CD14-positive monocyte (primary cell): ENCODE measurements around the gene SCIN. TPM values are rescaled to one million over a fixed set of nuclear protein-coding genes. Genes with fewer than 3 reads are reported as not detected.

Source experiments
- DNase-seq, 3 donors: peaks; one replicate each; pipeline ENCODE4 v3.0.0-alpha.2; 2011 to 2022
- H2AFZ ChIP-seq: 2 replicates; pipeline ENCODE4 v1.6.0; 2012; ENCODE audit warnings: mild to moderate bottlenecking, low read depth, low read length, inconsistent platforms; ENCODE audit not compliant: insufficient read depth, poor library complexity, severe bottlenecking
- H3K27ac ChIP-seq, 2 donors: 1 replicate in 1 of 2; 2 replicates in 1 of 2; pipeline ENCODE4 v1.5.1; 2012 to 2013; ENCODE audit warnings: low read length in 2 of 2, control low read depth in 1 of 2, inconsistent platforms in 1 of 2, low read depth in 1 of 2, mild to moderate bottlenecking in 1 of 2
- H3K27me3 ChIP-seq, 2 donors: one replicate each; pipeline versions ENCODE4 v1.6.0 to v1.6.1; 2011 to 2013; ENCODE audit warnings: low read length in 2 of 2; ENCODE audit not compliant: control insufficient read depth in 2 of 2, insufficient read depth in 2 of 2
- H3K36me3 ChIP-seq, 2 donors: replicated peaks in 1 of 2; 1 replicate in 1 of 2; 2 replicates in 1 of 2; pipeline versions ENCODE4 v1.5.1 to v1.6.1; 2012 to 2013; ENCODE audit warnings: low read length in 2 of 2, control low read depth in 1 of 2, inconsistent platforms in 1 of 2, mild to moderate bottlenecking in 1 of 2; ENCODE audit not compliant: insufficient read depth in 2 of 2, control insufficient read depth in 1 of 2
- H3K4me1 ChIP-seq, 2 donors: 1 replicate in 1 of 2; 2 replicates in 1 of 2; pipeline versions ENCODE4 v1.5.1 to v1.6.1; 2012 to 2013; ENCODE audit warnings: low read length in 2 of 2, control low read depth in 1 of 2, inconsistent platforms in 1 of 2, mild to moderate bottlenecking in 1 of 2, moderate library complexity in 1 of 2; ENCODE audit not compliant: insufficient read depth in 2 of 2, control insufficient read depth in 1 of 2
- H3K4me2 ChIP-seq: replicated peaks from 2 replicates; pipeline ENCODE3; 2012; ENCODE audit warnings: low read length, moderate library complexity, mild to moderate bottlenecking; ENCODE audit not compliant: poor library complexity, severe bottlenecking; ENCODE audit errors: extremely low read depth
- H3K4me3 ChIP-seq, 3 experiments: fragments of 200-600 bp in 1 of 3; sonication (generic) in 1 of 3; replicated peaks in 1 of 3; 1 replicate in 2 of 3; 2 replicates in 1 of 3; pipeline ENCODE4 v1.5.1; 2011 to 2013; ENCODE audit warnings: low read length in 3 of 3, mild to moderate bottlenecking in 3 of 3, control low read depth in 2 of 3, low read depth in 2 of 3, inconsistent platforms in 1 of 3, moderate library complexity in 1 of 3
- H3K79me2 ChIP-seq: 2 replicates; pipeline ENCODE4 v1.6.0; 2012; ENCODE audit warnings: mild to moderate bottlenecking, control low read depth, inconsistent platforms, low read length, moderate library complexity; ENCODE audit not compliant: insufficient read depth
- H3K9ac ChIP-seq: 2 replicates; pipeline ENCODE4 v1.6.0; 2017; ENCODE audit warnings: low read length, mild to moderate bottlenecking; ENCODE audit not compliant: insufficient read depth, poor library complexity, severe bottlenecking
- H3K9me3 ChIP-seq, 2 donors: replicated peaks in 1 of 2; 1 replicate in 1 of 2; 2 replicates in 1 of 2; pipeline versions ENCODE4 v1.5.1 to v1.6.1; 2012 to 2013; ENCODE audit warnings: low read length in 2 of 2, control low read depth in 1 of 2; ENCODE audit not compliant: control insufficient read depth in 1 of 2, insufficient read depth in 1 of 2
- H4K20me1 ChIP-seq: 2 replicates; pipeline ENCODE4 v1.6.0; 2012; ENCODE audit warnings: mild to moderate bottlenecking, low read length, control low read depth, moderate library complexity; ENCODE audit not compliant: insufficient read depth
- H3K27ac Mint-ChIP-seq, 7 donors: one replicate each; pipeline ENCODE4 v1.8.0; 2020; ENCODE audit warnings: mild to moderate bottlenecking in 7 of 7, mixed read lengths in 7 of 7, moderate library complexity in 6 of 7, inconsistent platforms in 2 of 7
- H3K27me3 Mint-ChIP-seq, 3 donors: one replicate each; pipeline ENCODE4 v1.8.0; 2021 to 2022; ENCODE audit warnings: low read depth in 3 of 3, mild to moderate bottlenecking in 3 of 3, mixed read lengths in 3 of 3, moderate library complexity in 3 of 3, inconsistent platforms in 1 of 3
- H3K36me3 Mint-ChIP-seq, 2 donors: one replicate each; pipeline ENCODE4 v1.8.0; 2020; ENCODE audit warnings: mixed read lengths in 2 of 2, inconsistent platforms in 1 of 2, mild to moderate bottlenecking in 1 of 2
- H3K4me1 Mint-ChIP-seq: one replicate; pipeline ENCODE4 v1.8.0; 2020; ENCODE audit warnings: mild to moderate bottlenecking, mixed read lengths
- H3K4me3 Mint-ChIP-seq, 2 donors: one replicate each; pipeline ENCODE4 v1.8.0; 2020; ENCODE audit warnings: mild to moderate bottlenecking in 2 of 2, mixed read lengths in 2 of 2, moderate library complexity in 1 of 2
- H3K9me3 Mint-ChIP-seq, 7 donors: one replicate each; pipeline ENCODE4 v1.8.0; 2020 to 2022; ENCODE audit warnings: mixed read lengths in 7 of 7, mild to moderate bottlenecking in 6 of 7, moderate library complexity in 6 of 7, inconsistent platforms in 2 of 7
- WGBS: methylation state at CpG from one replicate; pipeline ENCODE4 v1.1.5; 2013; ENCODE audit warnings: missing lambda C conversion rate; ENCODE audit not compliant: insufficient coverage; 5-methylcytosine and 5-hydroxymethylcytosine counted together
- intact Hi-C, 2 donors: fragments of 100-400 bp; cut with micrococcal nuclease; formaldehyde crosslinking; loops; one replicate each; pipeline versions ENCODE4 v1.15.0 to v1.15.1; 2023
- polyA plus RNA-seq, 3 donors: library from polyadenylated mRNA; depleted of rRNA in 1 of 3; unstranded in 2 of 3; stranded (reverse) in 1 of 3; fragments of 300-500 nt in 2 of 3; fragments of >200 nt in 1 of 3; fragmentation: Illumina TruSeq in 2 of 3; gene quantifications; 1 replicate in 2 of 3; 2 replicates in 1 of 3; pipeline ENCODE4 v1.2.3, GENCODE V29; 2012 to 2021
- TF ChIP-seq, protein P1 (sequence below): fragments of 200-600 bp; IDR thresholded peaks from one replicate; pipeline ENCODE4 v1.8.0; 2022; ENCODE audit warnings: antibody characterized with exemption, mild to moderate bottlenecking

SCIN gene
- polyA plus RNA-seq, 3 donors, result 0.08 TPM; not detected in 2

DNA sequence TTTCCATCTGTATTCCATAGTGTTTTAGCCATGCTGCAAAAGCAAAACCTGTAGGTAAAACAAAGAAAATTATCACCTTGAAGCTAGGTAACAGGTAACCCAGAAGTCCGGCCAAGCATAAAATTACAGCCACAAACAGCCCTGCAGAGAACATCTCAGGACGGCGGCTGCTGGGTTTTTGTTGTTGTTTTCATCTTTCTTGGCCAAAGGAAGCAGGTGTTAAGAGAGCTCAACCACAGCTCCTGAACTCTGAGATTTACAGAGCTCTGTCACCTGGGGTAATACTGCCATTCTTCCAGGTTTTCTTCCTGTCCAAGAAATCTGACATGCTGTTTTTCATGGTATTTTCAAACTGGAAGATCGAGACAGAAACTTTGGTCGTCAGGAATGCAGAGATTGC, 847 bp upstream of the SCIN start:
- Mint-ChIP-seq H3K9me3 (peaks cover 0 to 9% (median 0%) of the 10 kb centered on the region in 7 donors), H3K4me3 (peak overlapping the region in 1 of 2 donors; percentile 93), H3K36me3 (no peaks in the 10 kb centered on the region), H3K27ac (no peak overlapping the region), H3K4me1 (peaks cover 34% of the 10 kb centered on the region), H3K27me3 (peaks cover 28 to 32% (median 32%) of the 10 kb centered on the region in 3 donors)
- Histone ChIP-seq H3K9me3 (no peaks in the 10 kb centered on the region), H3K36me3 (no peaks in the 10 kb centered on the region), H3K4me1 (peaks cover 22 to 29% of the 10 kb centered on the region in 2 donors), H3K4me2 (peak overlapping the region; percentile 89), H3K79me2 (no peaks in the 10 kb centered on the region), H3K4me3 (peak overlapping the region in 1 of 3 experiments; percentile 76), H3K9ac (no peak overlapping the region), H4K20me1 (no peaks in the 10 kb centered on the region), H2AFZ (no peak overlapping the region), H3K27me3 (peaks cover 19 to 32% of the 10 kb centered on the region in 2 donors), H3K27ac (no peak overlapping the region)
- intact Hi-C loops, result no loop called here
- no peak for DNase-seq
- 10% methylated on average over 2 of the region's 5 CpGs for WGBS
- TF ChIP-seq, protein P1, sequence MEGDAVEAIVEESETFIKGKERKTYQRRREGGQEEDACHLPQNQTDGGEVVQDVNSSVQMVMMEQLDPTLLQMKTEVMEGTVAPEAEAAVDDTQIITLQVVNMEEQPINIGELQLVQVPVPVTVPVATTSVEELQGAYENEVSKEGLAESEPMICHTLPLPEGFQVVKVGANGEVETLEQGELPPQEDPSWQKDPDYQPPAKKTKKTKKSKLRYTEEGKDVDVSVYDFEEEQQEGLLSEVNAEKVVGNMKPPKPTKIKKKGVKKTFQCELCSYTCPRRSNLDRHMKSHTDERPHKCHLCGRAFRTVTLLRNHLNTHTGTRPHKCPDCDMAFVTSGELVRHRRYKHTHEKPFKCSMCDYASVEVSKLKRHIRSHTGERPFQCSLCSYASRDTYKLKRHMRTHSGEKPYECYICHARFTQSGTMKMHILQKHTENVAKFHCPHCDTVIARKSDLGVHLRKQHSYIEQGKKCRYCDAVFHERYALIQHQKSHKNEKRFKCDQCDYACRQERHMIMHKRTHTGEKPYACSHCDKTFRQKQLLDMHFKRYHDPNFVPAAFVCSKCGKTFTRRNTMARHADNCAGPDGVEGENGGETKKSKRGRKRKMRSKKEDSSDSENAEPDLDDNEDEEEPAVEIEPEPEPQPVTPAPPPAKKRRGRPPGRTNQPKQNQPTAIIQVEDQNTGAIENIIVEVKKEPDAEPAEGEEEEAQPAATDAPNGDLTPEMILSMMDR, result no peak

DNA sequence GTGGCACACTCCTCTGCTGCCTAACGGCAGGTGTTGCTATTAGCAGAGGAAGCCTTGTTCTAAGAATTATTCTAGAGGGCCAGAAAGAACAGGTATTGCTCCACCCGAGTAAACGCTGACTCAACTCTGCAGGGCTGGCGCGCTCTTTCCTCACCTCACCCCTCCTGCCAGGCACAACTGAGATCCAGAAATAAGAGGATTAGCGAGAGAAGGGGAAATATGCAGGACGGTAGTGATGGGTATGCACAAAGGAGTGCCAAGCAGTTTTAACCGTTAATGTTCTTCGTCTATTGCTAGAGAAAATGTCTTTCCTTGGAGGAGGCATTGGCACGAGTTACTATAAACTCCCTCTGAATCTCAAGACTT, 369 bp upstream of the SCIN start:
- intact Hi-C loops, result no loop called here
- no peaks in the 10 kb centered on the region for H3K9me3 ChIP-seq
- Mint-ChIP-seq H3K36me3 (no peaks in the 10 kb centered on the region), H3K27me3 (peaks cover 28 to 32% (median 32%) of the 10 kb centered on the region in 3 donors), H3K4me3 (peak overlapping the region; percentile 80 to 93), H3K9me3 (peaks cover 0 to 9% (median 0%) of the 10 kb centered on the region in 7 donors), H3K4me1 (peaks cover 34% of the 10 kb centered on the region), H3K27ac (peak overlapping the region in 2 of 7 donors; percentile 61 to 70)
- no peaks in the 10 kb centered on the region for H3K79me2 ChIP-seq
- H2AFZ ChIP-seq, result peak overlapping the region; percentile 80
- H3K4me1 ChIP-seq, result peaks cover 22 to 29% of the 10 kb centered on the region in 2 donors
- H3K4me2 ChIP-seq, result peak overlapping the region; percentile 89
- no peaks in the 10 kb centered on the region for H4K20me1 ChIP-seq
- 11% methylated on average over 3 of the region's 10 CpGs for WGBS
- H3K4me3 ChIP-seq, result peak overlapping the region; percentile 10 to 76 (median 42)
- peak overlapping the region; percentile 12 for H3K9ac ChIP-seq
- peaks cover 19 to 32% of the 10 kb centered on the region in 2 donors for H3K27me3 ChIP-seq
- no peak overlapping the region for H3K27ac ChIP-seq
- peak in 2 of 3 donors; percentile 32 to 59 for DNase-seq
- H3K36me3 ChIP-seq, result no peaks in the 10 kb centered on the region
- TF ChIP-seq, protein P1, result no peak
